GM18502 (cell line): ENCODE results near the gene SOX10.
A peak's percentile ranks its signal among the peaks of the same experiment; 100 is the strongest.
"Not testable (repeated sequence)": the region's sequence is repeated elsewhere in the genome, so short reads cannot be mapped to it uniquely, and the experiment has no call there.

Source experiments
- ATAC-seq: cut with Tn5 transposase; IDR thresholded peaks from one replicate; pipeline ENCODE4 v1.9.1; 2021; ENCODE audit warnings: mild to moderate bottlenecking; ENCODE audit not compliant: unreplicated experiment, poor library complexity

SOX10 gene

DNA sequence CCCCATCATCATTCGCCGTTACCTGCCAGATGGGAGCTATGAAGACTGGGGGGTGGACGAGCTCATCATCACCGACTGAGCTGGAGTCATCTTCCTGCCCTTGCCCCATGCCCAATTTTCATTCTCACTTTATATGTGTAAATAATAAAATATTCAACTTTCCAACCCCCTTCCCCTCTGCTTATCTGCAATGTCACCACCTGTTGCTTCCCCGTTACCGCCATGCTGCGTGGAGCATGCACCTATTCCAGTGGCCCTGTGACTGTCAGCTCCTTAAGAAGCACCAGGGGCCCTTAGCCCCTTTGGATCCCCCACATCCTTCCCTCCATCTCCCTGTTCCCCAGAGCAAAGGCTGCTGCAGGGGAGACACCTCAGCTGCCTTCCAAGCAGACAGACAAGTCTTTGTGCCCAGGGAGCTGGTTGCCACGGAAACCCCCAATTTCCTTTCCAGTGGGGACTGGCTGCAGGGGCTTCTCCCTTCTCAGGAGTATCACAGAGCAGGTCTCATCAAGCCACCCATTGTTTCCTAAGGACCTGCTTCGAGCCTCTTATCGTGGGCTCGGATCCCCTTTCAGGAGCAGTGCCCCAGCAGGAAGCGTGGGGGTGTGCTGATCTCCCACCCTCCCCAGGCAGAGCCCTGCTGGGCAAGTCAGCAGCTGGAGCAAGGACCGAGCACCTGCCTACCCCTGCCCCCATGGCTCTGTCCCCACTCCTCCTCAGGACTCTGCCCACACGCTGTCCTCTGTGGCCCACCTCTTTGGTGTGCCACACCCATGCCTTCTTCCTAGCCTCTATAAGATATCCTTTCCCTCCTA is 16.5 kb downstream of the SOX10 start:
- ATAC-seq: no peak

DNA sequence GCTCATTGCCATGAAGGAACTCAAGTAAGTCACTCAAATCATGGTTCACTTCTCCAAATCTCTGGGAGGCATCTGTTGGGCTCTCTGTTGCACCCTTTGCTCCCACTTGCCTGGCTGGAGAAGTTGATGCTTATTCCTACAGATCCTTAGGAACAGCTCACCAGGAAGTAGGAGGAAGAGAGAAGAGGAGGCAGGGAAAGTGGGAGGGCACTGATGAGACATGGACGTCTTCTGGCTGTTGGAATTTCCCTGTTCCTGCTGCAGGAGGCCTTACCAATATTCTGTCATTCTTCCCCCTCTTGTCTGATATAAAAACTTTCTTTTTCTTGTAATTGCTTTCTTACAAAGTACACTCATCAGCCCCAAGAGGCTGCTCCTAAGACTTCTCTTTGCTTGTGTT is 17.2 kb downstream of the SOX10 start:
- ATAC-seq: no peak

DNA sequence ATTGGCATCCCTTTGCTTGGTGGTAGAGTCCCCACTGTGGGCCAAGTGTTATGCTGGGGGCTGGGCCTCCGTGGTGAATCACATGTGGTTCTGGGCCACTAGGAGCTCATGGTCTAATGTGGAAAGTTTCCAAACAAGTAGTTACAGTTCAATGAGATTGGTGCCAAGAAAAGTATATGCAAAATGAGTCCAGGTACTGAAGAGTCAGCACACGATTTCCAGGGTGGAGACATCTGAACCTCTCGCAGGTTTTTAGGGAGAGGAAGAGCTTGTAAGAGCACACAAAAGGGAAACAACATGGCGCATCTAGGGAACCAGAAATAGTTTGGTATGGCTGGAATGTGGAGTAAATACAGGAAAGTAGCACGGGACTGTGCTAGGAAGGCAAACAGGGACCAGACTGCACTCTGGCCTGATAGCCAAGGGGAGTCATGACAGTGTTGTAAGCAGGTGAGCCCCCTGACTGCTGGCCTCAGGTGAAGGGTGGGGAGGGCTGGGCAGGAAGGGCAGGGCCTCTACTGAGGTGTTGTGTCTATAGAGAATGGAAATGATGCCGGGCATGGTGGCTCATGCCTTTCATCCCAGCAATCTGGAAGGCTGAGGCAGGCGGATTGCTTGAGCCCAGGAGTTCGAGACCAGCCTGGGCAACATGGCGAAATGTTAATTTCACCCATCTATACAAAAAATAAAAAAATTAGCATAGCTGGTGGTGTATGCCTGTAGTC is 18.3 kb downstream of the SOX10 start:
- no peak for ATAC-seq

GRCh38 chr22:37961062-37961461 is 23.3 kb downstream of the SOX10 start:
- ATAC-seq: no peak

GRCh38 chr22:37959231-37959825 is 25.0 kb downstream of the SOX10 start:
- no peak for ATAC-seq

DNA sequence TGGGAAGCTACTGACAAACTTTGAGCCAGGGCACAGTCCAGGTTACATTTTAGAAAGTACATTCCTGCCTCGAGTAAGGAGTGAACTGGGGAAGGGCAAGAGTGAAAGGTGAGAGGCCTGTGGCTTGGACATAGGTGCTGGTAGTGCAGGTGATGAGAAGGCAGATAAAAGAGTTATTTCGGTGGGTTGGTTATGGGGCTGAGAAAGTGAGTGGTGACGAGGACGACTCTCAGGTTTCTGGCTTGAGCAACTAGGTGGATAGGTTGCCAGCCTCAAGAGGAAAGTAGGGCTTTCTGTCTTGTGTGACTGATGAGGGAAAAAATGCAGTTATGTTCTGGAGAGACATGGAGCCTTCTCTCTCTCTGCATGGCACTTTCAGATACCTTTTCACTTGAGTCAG is 27.1 kb downstream of the SOX10 start:
- no peak for ATAC-seq

GRCh38 chr22:37955825-37956397 is 28.4 kb downstream of the SOX10 start:
- not testable (repeated sequence) for ATAC-seq

GRCh38 chr22:37954686-37955085 is 29.7 kb downstream of the SOX10 start:
- no peak for ATAC-seq

GRCh38 chr22:37953437-37954179 is 30.7 kb downstream of the SOX10 start, which contains the start of the genes C22orf23 and POLR2F:
Gene C22orf23 (minus strand): TSS chr22:37953601. CDS start chr22:37953149, 452 bp downstream.
Gene POLR2F (plus strand): TSS chr22:37953699. CDS start chr22:37953788, 89 bp downstream.
- ATAC-seq: peak; percentile 86

DNA sequence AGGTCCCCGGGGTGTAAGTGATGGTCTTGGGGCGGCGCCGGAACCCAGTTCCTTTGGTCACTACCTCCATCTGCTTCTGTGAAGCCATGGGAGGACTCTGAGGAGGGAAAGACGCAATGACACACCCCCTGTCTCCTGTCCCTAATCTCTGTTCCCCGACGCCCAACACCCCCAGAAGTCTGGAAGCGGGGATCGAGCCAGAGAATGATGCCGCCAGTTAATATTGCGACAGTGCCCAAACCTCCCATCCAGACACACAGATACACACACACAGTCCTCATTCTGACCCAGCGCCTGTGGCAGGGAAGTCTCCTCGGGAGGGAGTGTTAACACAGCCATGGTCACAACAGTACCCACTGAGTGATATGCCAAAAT is 31.3 kb downstream of the SOX10 start:
- no peak for ATAC-seq

GRCh38 chr22:37952629-37953028 is 31.7 kb downstream of the SOX10 start:
- not testable (repeated sequence) for ATAC-seq

- no peak for ATAC-seq
Measured at GRCh38 chr22:37951305-37951704, 33.0 kb downstream of the SOX10 start.

GRCh38 chr22:37947142-37947795 is 37.1 kb downstream of the SOX10 start:
- not testable (repeated sequence) for ATAC-seq

GRCh38 chr22:37944423-37944822 is 39.9 kb downstream of the SOX10 start:
- not testable (repeated sequence) for ATAC-seq

GRCh38 chr22:37943825-37944198 is 40.5 kb downstream of the SOX10 start:
- no peak for ATAC-seq

GRCh38 chr22:37943136-37943824 is 41.1 kb downstream of the SOX10 start:
- no peak for ATAC-seq

- ATAC-seq: no peak
Measured at GRCh38 chr22:37942133-37942532, 42.2 kb downstream of the SOX10 start.

- no peak for ATAC-seq
Measured at GRCh38 chr22:37940698-37941376, 43.5 kb downstream of the SOX10 start.
